ENCODE results near the gene BDKRB1. TPM values are rescaled to one million over a fixed set of nuclear protein-coding genes. Genes with fewer than 3 reads are reported as not detected.

The BDKRB1 gene
- total and polyA plus RNA-seq, 9 of the 15 experiments (the other 6 are each of a cell fraction or from before 2014, with no cell fraction given) = 0.06 to 0.23 (median 0.09) TPM; not detected in 1

GRCh38 chr14:96265383-96266095 is 9.5 kb downstream of the BDKRB1 start:
- in situ Hi-C loops (cut with MboI) = loop anchor here (10.0 to 25.0 kb wide), 2 partner anchors 151 to 703 kb away; no protein-coding TSS in a partner anchor
- WGBS (ENCODE audit: insufficient coverage, low coverage, missing lambda C conversion rate) = 0% methylated on average over 14 of the region's 16 CpGs
- TF ChIP-seq FUS (optimal IDR thresholded peaks at IDR 0.05; ENCODE audit: low read depth, low read length) (no peak), HMGXB4 (CRISPR knock-in tag; IDR thresholded peaks at IDR 0.05) (no peak), CHD7 (IDR thresholded peaks at IDR 0.05; ENCODE audit: low read depth, low read length) (no peak), MCM2 (IDR thresholded peaks at IDR 0.05; ENCODE audit: low read depth) (no peak), MTA3 (IDR thresholded peaks at IDR 0.05; ENCODE audit: borderline replicate concordance) (no peak), ETS2 (tag; IDR thresholded peaks at IDR 0.05; ENCODE audit: borderline replicate concordance, poor library complexity, severe bottlenecking) (no peak)
- TF ChIP-seq, protein P1, sequence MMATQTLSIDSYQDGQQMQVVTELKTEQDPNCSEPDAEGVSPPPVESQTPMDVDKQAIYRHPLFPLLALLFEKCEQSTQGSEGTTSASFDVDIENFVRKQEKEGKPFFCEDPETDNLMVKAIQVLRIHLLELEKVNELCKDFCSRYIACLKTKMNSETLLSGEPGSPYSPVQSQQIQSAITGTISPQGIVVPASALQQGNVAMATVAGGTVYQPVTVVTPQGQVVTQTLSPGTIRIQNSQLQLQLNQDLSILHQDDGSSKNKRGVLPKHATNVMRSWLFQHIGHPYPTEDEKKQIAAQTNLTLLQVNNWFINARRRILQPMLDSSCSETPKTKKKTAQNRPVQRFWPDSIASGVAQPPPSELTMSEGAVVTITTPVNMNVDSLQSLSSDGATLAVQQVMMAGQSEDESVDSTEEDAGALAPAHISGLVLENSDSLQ (IDR thresholded peaks at IDR 0.05) = no peak

More at GRCh38 chr14:96265383-96266095, 9.5 kb downstream of the BDKRB1 start:
- H3K79me2 ChIP-seq (ENCODE audit: control insufficient read depth, insufficient read depth, low read length) = no peaks in the 10 kb centered on the region
- H3K9me1 ChIP-seq (ENCODE audit: control insufficient read depth, insufficient read depth, low read length) = no peaks in the 10 kb centered on the region
- no peak overlapping the region for H2AFZ ChIP-seq (ENCODE audit: low read depth, low read length)
- H3K27ac ChIP-seq (ENCODE audit: extremely low read depth, low read depth, low read length) = no peak overlapping the region
- H3K4me1 ChIP-seq (replicated peaks in 1 of 2; ENCODE audit: control insufficient read depth in 2 of 2, insufficient read depth in 2 of 2, low read length in 2 of 2) = peaks cover 0 to 4% of the 10 kb centered on the region in 2 experiments; a peak in 2 of 5 replicates
- intact Hi-C loops (cut with micrococcal nuclease) = no loop called here
- CTCF ChIA-PET (ENCODE audit: low intra/inter-chr PET ratio) = no interaction called here
- no TSS peak for BruUV-seq (replicated peaks)
- no peak overlapping the region for H3K4me3 ChIP-seq
- H4K20me1 ChIP-seq (replicated peaks; ENCODE audit: control insufficient read depth, insufficient read depth, low read length) = no peaks in the 10 kb centered on the region
- POLR2A ChIA-PET = interaction anchor here (0.6 kb wide), 1 partner anchor 253 kb away, joined by 3 read pairs; no protein-coding TSS in a partner anchor
- DNase-seq (ENCODE audit: extremely low read depth in 1 of 4, low spot score in 3 of 4) = no peak
- no peak for ATAC-seq
- H3K27me3 ChIP-seq (ENCODE audit: control insufficient read depth in 2 of 2, insufficient read depth in 2 of 2, low read length in 2 of 2) = peaks cover 9 to 54% of the 10 kb centered on the region in 2 experiments
- no peaks in the 10 kb centered on the region for H3K9me3 ChIP-seq (replicated peaks; ENCODE audit: control insufficient read depth, insufficient read depth, low read depth, low read length)
- H3K9ac ChIP-seq (ENCODE audit: insufficient read depth in 1 of 2, low read depth in 2 of 2, low read length in 2 of 2) = no peak overlapping the region
- H3K36me3 ChIP-seq (ENCODE audit: control insufficient read depth, insufficient read depth, low read length) = no peaks in the 10 kb centered on the region
- FAIRE-seq = no peak
- H3K4me2 ChIP-seq (ENCODE audit: insufficient read depth, low read length) = no peak overlapping the region
